ENCODE measurements around the gene CROCC.

CROCC gene

GRCh38 chr1:16965486-16966067 is 43.8 kb downstream of the CROCC start:
- no peak for TF ChIP-seq CTCF (IDR thresholded peaks at IDR 0.05; ENCODE audit: low read depth, low read length)
- H3K4me3 ChIP-seq (ENCODE audit: low read depth, low read length): no peak overlapping the region

- no peak for TF ChIP-seq CTCF (IDR thresholded peaks at IDR 0.05; ENCODE audit: low read depth, low read length)
- H3K4me3 ChIP-seq (ENCODE audit: low read depth, low read length): no peak overlapping the region
Observed at GRCh38 chr1:16966282-16966681, 44.6 kb downstream of the CROCC start.

- no peak overlapping the region for H3K4me3 ChIP-seq (ENCODE audit: low read depth, low read length)
- TF ChIP-seq CTCF (IDR thresholded peaks at IDR 0.05; ENCODE audit: low read depth, low read length): no peak
Observed at GRCh38 chr1:16967095-16967575, 45.4 kb downstream of the CROCC start.

GRCh38 chr1:16967962-16968361 is 46.2 kb downstream of the CROCC start:
- no peak for TF ChIP-seq CTCF (IDR thresholded peaks at IDR 0.05; ENCODE audit: low read depth, low read length)
- H3K4me3 ChIP-seq (ENCODE audit: low read depth, low read length): no peak overlapping the region

GRCh38 chr1:16968372-16968771 is 46.6 kb downstream of the CROCC start:
- TF ChIP-seq CTCF (IDR thresholded peaks at IDR 0.05; ENCODE audit: low read depth, low read length): no peak
- H3K4me3 ChIP-seq (ENCODE audit: low read depth, low read length): no peak overlapping the region

- TF ChIP-seq CTCF (IDR thresholded peaks at IDR 0.05; ENCODE audit: low read depth, low read length): no peak
- no peak overlapping the region for H3K4me3 ChIP-seq (ENCODE audit: low read depth, low read length)
Observed at GRCh38 chr1:16969057-16969611, 47.4 kb downstream of the CROCC start.

GRCh38 chr1:16969651-16970050 is 47.9 kb downstream of the CROCC start:
- no peak overlapping the region for H3K4me3 ChIP-seq (ENCODE audit: low read depth, low read length)

More at GRCh38 chr1:16969651-16970050, 47.9 kb downstream of the CROCC start:
- no peak for TF ChIP-seq CTCF (IDR thresholded peaks at IDR 0.05; ENCODE audit: low read depth, low read length)

Measured in WI38 (cell line).